ENCODE data around the gene DISC1. TPM values are rescaled to one million over a fixed set of nuclear protein-coding genes. Genes with fewer than 3 reads are reported as not detected.

Gene DISC1
- total RNA-seq, 1 experiment from 2014 or later = 2.1 TPM

DNA sequence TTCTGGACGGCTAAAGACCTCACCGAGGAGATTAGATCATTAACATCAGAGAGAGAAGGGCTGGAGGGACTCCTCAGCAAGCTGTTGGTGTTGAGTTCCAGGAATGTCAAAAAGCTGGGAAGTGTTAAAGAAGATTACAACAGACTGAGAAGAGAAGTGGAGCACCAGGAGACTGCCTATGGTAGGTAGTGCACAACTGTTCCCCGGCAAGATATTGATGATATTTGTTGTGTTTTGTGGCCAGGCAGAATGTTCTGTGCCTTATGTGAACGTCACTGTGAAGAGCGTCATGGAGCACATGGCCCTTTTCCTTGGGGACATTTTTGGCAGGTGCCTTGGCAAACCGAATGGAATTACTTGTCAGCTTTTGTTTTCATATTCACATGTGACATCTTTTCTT is 191.7 kb downstream of the DISC1 start:
- Mint-ChIP-seq H3K27me3 (ENCODE audit: insufficient read depth, unreplicated experiment) (no peaks in the 10 kb centered on the region), H3K36me3 (ENCODE audit: insufficient read depth, unreplicated experiment) (no peaks in the 10 kb centered on the region), H3K27ac (ENCODE audit: low read depth, unreplicated experiment) (no peak overlapping the region), H3K4me1 (ENCODE audit: insufficient read depth, unreplicated experiment) (peaks cover 9% of the 10 kb centered on the region), H3K4me3 (ENCODE audit: unreplicated experiment) (no peak overlapping the region), H3K9me3 (ENCODE audit: unreplicated experiment) (no peaks in the 10 kb centered on the region)
- TF ChIP-seq CTCF (IDR thresholded peaks at IDR 0.05; ENCODE audit: unreplicated experiment) = no peak
- no peak for DNase-seq (ENCODE audit: unreplicated experiment)
- POLR2A ChIA-PET = interaction anchor here (0.9 to 1.9 kb wide), 5 partner anchors 8 to 61 kb away, joined by 3 to 5 read pairs (median 4); no protein-coding TSS in a partner anchor
- CTCF ChIA-PET = interaction anchor here (0.5 to 3.5 kb wide), 4 partner anchors 10 to 1359 kb away, joined by 3 to 12 read pairs (median 4); no protein-coding TSS in a partner anchor
- intact Hi-C loops (cut with micrococcal nuclease) = no loop called here
- no TSS peak for BruUV-seq (replicated peaks)

DNA sequence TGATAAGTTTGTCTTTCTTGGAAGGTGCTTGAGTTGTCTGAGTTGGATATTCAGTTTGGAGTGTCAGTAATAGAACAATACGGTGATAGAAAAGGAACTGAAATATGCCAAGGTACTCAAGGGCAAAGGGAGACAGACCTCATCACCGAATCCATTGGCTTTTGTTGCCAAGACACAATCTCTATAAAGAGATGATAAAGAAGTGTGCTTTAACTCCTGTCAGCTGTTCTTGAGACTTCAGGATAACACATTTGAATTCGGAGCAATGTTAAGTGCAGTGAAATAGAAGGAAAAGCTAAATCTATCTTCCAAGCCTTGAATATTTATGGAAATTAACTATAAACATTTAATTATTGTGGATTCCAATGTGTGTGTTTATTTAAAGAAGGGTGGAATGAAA is 194.7 kb downstream of the DISC1 start:
- Mint-ChIP-seq H3K36me3 (ENCODE audit: insufficient read depth, unreplicated experiment) (no peaks in the 10 kb centered on the region), H3K4me3 (ENCODE audit: unreplicated experiment) (no peak overlapping the region), H3K9me3 (ENCODE audit: unreplicated experiment) (no peaks in the 10 kb centered on the region), H3K27ac (ENCODE audit: low read depth, unreplicated experiment) (no peak overlapping the region), H3K4me1 (ENCODE audit: insufficient read depth, unreplicated experiment) (peaks cover 14% of the 10 kb centered on the region), H3K27me3 (ENCODE audit: insufficient read depth, unreplicated experiment) (no peaks in the 10 kb centered on the region)
- BruUV-seq (replicated peaks) = no TSS peak
- no peak for TF ChIP-seq CTCF (IDR thresholded peaks at IDR 0.05; ENCODE audit: unreplicated experiment)
- POLR2A ChIA-PET = interaction anchor here (2.7 kb wide), 1 partner anchor 21 kb away, joined by 12 read pairs; no protein-coding TSS in a partner anchor
- CTCF ChIA-PET = no interaction called here
- DNase-seq (ENCODE audit: unreplicated experiment) = no peak
- intact Hi-C loops (cut with micrococcal nuclease) = no loop called here

DNA sequence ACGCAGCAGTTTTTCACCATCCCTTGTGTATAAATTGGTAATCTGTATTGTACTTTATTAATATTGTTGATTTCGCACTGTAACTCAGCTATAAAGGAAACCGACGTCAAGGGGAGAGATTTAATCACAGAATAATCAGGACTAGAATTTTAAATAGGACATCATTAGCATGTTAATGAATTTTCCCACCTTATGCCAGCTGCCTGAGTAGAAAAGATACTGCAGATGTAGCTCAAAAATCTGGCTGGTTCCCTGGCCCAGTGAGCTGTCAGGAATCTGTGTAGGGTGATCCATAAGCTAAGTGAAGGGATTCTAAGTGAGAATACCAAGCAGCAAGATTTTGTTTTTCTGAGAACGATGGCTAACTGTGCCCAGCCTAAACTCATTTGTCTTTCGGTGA is 195.5 kb downstream of the DISC1 start:
- no peak for TF ChIP-seq CTCF (IDR thresholded peaks at IDR 0.05; ENCODE audit: unreplicated experiment)
- intact Hi-C loops (cut with micrococcal nuclease) = no loop called here
- Mint-ChIP-seq H3K9me3 (ENCODE audit: unreplicated experiment) (no peaks in the 10 kb centered on the region), H3K27ac (ENCODE audit: low read depth, unreplicated experiment) (no peak overlapping the region), H3K36me3 (ENCODE audit: insufficient read depth, unreplicated experiment) (no peaks in the 10 kb centered on the region), H3K27me3 (ENCODE audit: insufficient read depth, unreplicated experiment) (no peaks in the 10 kb centered on the region), H3K4me3 (ENCODE audit: unreplicated experiment) (no peak overlapping the region), H3K4me1 (ENCODE audit: insufficient read depth, unreplicated experiment) (peaks cover 15% of the 10 kb centered on the region)
- POLR2A ChIA-PET = interaction anchor here (2.7 kb wide), 1 partner anchor 22 kb away, joined by 12 read pairs; no protein-coding TSS in a partner anchor
- no peak for DNase-seq (ENCODE audit: unreplicated experiment)
- BruUV-seq (replicated peaks) = no TSS peak
- CTCF ChIA-PET = interaction anchor here (0.6 to 1.4 kb wide), 5 partner anchors 21 to 805 kb away, joined by 3 to 4 read pairs (median 3); no protein-coding TSS in a partner anchor

GRCh38 chr1:231826566-231826965 is 200.0 kb downstream of the DISC1 start:
- TF ChIP-seq CTCF (IDR thresholded peaks at IDR 0.05; ENCODE audit: unreplicated experiment) = no peak
- POLR2A ChIA-PET = interaction anchor here (1.4 kb wide), 1 partner anchor 804 kb away, joined by 4 read pairs; the partner anchor contains the start of gene SIPA1L2
- no TSS peak for BruUV-seq (replicated peaks)
- intact Hi-C loops (cut with micrococcal nuclease) = no loop called here
- Mint-ChIP-seq H3K36me3 (ENCODE audit: insufficient read depth, unreplicated experiment) (no peaks in the 10 kb centered on the region), H3K4me3 (ENCODE audit: unreplicated experiment) (no peak overlapping the region), H3K27me3 (ENCODE audit: insufficient read depth, unreplicated experiment) (no peaks in the 10 kb centered on the region), H3K9me3 (ENCODE audit: unreplicated experiment) (no peaks in the 10 kb centered on the region), H3K4me1 (ENCODE audit: insufficient read depth, unreplicated experiment) (peaks cover 41% of the 10 kb centered on the region), H3K27ac (ENCODE audit: low read depth, unreplicated experiment) (no peak overlapping the region)
- DNase-seq (ENCODE audit: unreplicated experiment) = no peak
- CTCF ChIA-PET = no interaction called here

Data from MCF 10A (cell line).